Choroid plexus epithelial cell (primary cell): ENCODE results near the gene RIOK1.
A peak's percentile ranks its signal among the peaks of the same experiment; 100 is the strongest.

Source experiments
- DNase-seq: peaks from one replicate; pipeline ENCODE4 v3.0.0-alpha.2; 2010; ENCODE audit warnings: low read depth
- H3K4me3 ChIP-seq: 2 replicates; pipeline ENCODE4 v1.5.1; 2011; ENCODE audit warnings: low read depth, mild to moderate bottlenecking, control low read depth, low read length, moderate library complexity
- TF ChIP-seq, protein P1 (sequence below): conservative IDR thresholded peaks from 2 replicates; pipeline ENCODE4 v1.5.1; 2011; ENCODE audit warnings: low read depth, mild to moderate bottlenecking, control low read depth, inconsistent platforms, low read length, moderate library complexity

RIOK1 gene

DNA sequence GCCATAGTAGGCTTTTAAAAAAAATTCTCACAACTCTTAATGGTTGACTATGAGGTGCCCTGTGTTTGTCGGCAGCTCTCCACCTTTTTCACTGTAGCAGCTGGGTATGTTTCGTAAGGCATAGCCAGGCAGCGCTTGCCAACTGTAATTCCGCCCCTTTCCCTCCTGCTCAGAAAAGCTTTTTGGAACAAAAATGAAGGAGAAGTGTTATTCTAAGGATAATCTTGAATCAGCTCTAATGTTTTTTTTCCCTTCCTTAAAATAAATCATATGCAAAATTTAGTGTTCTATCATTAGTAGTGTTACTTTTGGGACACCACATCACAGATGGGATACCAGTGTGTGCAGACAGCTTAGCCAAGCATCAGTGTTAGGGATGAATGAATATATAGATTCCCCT is 21.2 kb downstream of the RIOK1 start:
- TF ChIP-seq, protein P1, sequence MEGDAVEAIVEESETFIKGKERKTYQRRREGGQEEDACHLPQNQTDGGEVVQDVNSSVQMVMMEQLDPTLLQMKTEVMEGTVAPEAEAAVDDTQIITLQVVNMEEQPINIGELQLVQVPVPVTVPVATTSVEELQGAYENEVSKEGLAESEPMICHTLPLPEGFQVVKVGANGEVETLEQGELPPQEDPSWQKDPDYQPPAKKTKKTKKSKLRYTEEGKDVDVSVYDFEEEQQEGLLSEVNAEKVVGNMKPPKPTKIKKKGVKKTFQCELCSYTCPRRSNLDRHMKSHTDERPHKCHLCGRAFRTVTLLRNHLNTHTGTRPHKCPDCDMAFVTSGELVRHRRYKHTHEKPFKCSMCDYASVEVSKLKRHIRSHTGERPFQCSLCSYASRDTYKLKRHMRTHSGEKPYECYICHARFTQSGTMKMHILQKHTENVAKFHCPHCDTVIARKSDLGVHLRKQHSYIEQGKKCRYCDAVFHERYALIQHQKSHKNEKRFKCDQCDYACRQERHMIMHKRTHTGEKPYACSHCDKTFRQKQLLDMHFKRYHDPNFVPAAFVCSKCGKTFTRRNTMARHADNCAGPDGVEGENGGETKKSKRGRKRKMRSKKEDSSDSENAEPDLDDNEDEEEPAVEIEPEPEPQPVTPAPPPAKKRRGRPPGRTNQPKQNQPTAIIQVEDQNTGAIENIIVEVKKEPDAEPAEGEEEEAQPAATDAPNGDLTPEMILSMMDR = no peak
- no peak for DNase-seq
- no peak overlapping the region for H3K4me3 ChIP-seq

DNA sequence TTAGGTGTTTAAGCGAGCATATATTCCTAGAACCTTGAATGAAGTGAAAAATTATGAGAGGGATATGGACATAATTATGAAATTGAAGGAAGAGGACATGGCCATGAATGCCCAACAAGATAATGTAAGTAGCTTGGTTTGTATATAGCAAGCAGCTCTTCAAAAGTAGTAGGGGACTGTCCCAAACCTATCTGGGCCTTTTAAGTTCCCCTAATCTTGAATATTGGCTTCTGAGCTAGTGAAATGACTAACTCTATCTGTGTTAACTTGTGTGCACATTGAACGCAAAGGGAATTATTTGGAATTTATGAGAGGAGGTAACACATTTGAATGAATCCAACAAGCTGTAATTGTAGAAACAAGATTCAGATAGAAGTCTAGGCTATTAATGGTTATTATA is 21.7 kb downstream of the RIOK1 start:
- no peak for DNase-seq
- H3K4me3 ChIP-seq = no peak overlapping the region
- TF ChIP-seq, protein P1 = no peak

- peak; percentile 71 for DNase-seq
- H3K4me3 ChIP-seq = no peak overlapping the region
- TF ChIP-seq, protein P1 = no peak
These were observed 23.7 kb downstream of the RIOK1 start for GRCh38 chr6:7413151-7413823.

DNA sequence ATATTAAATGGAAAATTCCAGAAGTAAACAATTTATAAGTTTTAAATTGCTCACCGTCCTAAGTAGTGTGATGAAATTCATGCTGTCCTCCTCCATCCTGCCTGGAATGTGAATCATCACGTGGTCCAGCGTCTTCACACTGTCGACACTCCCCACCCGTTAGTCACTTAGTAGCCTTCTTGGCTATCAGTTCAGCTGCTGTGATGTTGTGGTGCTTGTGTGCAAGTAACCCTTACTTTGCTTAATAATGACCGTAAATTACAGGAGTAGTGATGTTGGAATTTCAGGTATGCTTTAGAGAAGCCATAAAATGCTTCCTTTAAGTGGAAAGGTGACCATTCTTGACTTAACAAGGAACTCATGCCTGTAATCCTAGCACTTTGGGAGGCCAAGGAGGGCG is 25.2 kb downstream of the RIOK1 start:
- peak; percentile 91 for DNase-seq
- no peak overlapping the region for H3K4me3 ChIP-seq
- TF ChIP-seq, protein P1 = no peak

- TF ChIP-seq, protein P1 = no peak
- DNase-seq = peak; percentile 28
- H3K4me3 ChIP-seq = no peak overlapping the region
These were observed 28.1 kb downstream of the RIOK1 start for GRCh38 chr6:7417684-7418083.

- H3K4me3 ChIP-seq = no peak overlapping the region
- DNase-seq = no peak
- TF ChIP-seq, protein P1 = no peak
These were observed 28.8 kb downstream of the RIOK1 start for GRCh38 chr6:7418238-7418905.

DNA sequence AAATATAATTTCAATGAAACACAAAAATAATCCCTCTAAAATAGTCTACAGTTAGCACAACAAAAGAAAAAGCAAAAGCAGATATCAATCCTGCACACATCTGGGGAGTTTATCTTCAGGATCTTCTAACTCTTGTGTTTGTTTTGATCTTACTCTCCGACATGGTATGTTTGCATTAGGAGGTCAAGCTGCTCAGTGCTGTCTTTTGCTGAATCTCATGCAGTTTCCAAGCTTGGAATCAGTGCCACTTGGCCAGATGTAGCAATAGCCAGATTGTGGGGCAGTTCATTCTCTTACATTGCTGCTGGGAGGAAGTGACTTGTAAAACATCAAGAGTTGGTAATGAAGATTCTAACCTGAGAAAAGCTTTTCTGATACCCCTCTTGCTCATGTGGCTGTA is 29.5 kb downstream of the RIOK1 start:
- no peak overlapping the region for H3K4me3 ChIP-seq
- DNase-seq = peak; percentile 63
- TF ChIP-seq, protein P1 = no peak
